ES-I3 (cell line): ENCODE data around the gene SPTBN4.
A peak's percentile ranks its signal among the peaks of the same experiment; 100 is the strongest.
"Not testable (repeated sequence)": the region's sequence is repeated elsewhere in the genome, so short reads cannot be mapped to it uniquely, and the experiment has no call there.

ENCODE experiments used
- H3K36me3 ChIP-seq: 2 replicates; pipeline ENCODE4 v1.6.1; 2013; ENCODE audit warnings: mild to moderate bottlenecking, low read length, control low read depth, moderate library complexity; ENCODE audit not compliant: insufficient read depth
- H3K4me1 ChIP-seq: 2 replicates; pipeline ENCODE4 v1.6.1; 2013; ENCODE audit warnings: mild to moderate bottlenecking, control low read depth, low read length; ENCODE audit not compliant: insufficient read depth
- H3K9ac ChIP-seq: 2 replicates; pipeline ENCODE4 v1.6.1; 2013; ENCODE audit warnings: low read depth, mild to moderate bottlenecking, low read length, moderate library complexity
- H3K9me3 ChIP-seq: 2 replicates; pipeline ENCODE4 v1.6.1; 2013; ENCODE audit warnings: mild to moderate bottlenecking, low read length, moderate library complexity; ENCODE audit not compliant: control insufficient read depth, insufficient read depth

SPTBN4 gene

DNA sequence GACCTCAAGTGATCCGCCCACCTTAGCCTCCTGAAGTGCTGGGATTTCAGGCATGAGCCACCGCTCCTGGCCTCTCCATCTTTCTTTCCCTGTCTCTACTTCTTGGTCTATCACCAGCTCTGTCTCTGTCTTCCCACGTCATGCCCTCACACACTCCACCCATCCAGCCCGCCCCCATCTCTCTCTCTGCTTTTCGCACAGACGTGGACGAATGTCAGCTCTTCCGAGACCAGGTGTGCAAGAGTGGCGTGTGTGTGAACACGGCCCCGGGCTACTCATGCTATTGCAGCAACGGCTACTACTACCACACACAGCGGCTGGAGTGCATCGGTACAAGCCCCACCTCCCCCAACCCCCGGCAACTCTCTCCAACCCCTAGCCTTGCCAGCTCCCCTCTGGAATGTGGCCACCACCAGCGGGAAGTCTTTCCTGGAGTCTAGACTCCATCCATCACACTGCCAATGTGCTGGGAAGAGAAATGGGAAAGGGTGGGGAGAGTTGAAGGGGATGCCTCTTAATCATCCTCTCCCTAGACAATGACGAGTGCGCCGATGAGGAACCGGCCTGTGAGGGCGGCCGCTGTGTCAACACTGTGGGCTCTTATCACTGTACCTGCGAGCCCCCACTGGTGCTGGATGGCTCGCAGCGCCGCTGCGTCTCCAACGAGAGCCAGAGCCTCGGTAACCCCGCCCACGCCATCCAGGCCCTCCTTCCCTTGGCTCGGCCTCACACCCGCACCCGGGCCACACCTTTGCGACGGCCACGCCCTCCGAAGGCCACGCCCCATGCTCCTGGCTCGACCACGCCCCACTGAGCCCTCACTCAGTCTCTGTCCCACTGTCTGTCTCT, 156.8 kb downstream of the SPTBN4 start:
- H3K9me3 ChIP-seq: no peaks in the 10 kb centered on the region
- peak overlapping the region; percentile 19; the same call in 1 of the 2 replicates for H3K9ac ChIP-seq
- H3K4me1 ChIP-seq: no peaks in the 10 kb centered on the region; the same call in 1 of the 2 replicates
- peaks cover 4% of the 10 kb centered on the region; the same call in 1 of the 2 replicates for H3K36me3 ChIP-seq

- H3K36me3 ChIP-seq, H3K4me1 ChIP-seq, H3K9me3 ChIP-seq, H3K9ac ChIP-seq: not testable (repeated sequence)
Measured at GRCh38 chr19:40624369-40625153, 157.8 kb downstream of the SPTBN4 start.

DNA sequence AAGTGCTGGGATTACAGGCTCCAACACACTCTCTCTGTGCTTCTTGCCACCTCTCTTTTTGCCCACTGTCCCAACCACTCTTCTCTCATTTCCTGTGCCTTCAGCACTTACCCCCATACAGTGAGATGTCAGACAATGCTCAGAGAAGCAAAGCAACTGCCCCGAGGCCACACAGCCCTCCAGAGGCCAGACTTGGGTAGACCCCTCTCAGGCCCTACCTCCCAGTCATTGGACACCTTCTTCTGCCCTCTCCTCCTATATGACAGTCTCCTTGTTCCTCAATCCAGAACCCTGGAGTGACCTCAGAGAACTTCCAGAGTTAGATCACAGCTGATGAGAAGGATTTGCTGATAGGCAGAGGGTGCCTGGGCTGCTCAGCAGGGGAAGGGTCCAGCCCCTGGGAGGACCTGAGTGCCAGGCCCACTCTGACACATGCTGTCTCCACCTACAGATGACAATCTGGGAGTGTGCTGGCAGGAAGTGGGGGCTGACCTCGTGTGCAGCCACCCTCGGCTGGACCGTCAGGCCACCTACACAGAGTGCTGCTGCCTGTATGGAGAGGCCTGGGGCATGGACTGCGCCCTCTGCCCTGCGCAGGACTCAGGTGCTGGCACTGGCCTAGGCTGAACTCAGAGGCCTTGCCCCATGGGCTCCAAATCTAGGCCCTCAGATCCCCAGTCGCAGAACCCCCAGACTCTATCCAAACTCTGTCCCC, 158.8 kb downstream of the SPTBN4 start:
- Histone ChIP-seq H3K4me1 (no peaks in the 10 kb centered on the region; the same call in 1 of the 2 replicates), H3K9ac (no peak overlapping the region), H3K9me3 (no peaks in the 10 kb centered on the region), H3K36me3 (no peaks in the 10 kb centered on the region; the same call in 1 of the 2 replicates)
